ENCODE measurements around the gene THBD.

Gene THBD

GRCh38 chr20:22999756-23000155, 49.7 kb downstream of the THBD start:
- in situ Hi-C loops (cut with MboI; ENCODE audit: low sequenced_read_pairs, unreplicated experiment) = no loop called here
- TF ChIP-seq, protein P1, sequence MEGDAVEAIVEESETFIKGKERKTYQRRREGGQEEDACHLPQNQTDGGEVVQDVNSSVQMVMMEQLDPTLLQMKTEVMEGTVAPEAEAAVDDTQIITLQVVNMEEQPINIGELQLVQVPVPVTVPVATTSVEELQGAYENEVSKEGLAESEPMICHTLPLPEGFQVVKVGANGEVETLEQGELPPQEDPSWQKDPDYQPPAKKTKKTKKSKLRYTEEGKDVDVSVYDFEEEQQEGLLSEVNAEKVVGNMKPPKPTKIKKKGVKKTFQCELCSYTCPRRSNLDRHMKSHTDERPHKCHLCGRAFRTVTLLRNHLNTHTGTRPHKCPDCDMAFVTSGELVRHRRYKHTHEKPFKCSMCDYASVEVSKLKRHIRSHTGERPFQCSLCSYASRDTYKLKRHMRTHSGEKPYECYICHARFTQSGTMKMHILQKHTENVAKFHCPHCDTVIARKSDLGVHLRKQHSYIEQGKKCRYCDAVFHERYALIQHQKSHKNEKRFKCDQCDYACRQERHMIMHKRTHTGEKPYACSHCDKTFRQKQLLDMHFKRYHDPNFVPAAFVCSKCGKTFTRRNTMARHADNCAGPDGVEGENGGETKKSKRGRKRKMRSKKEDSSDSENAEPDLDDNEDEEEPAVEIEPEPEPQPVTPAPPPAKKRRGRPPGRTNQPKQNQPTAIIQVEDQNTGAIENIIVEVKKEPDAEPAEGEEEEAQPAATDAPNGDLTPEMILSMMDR (IDR thresholded peaks at IDR 0.05; ENCODE audit: borderline replicate concordance, control extremely low read depth, extremely low read depth, insufficient read depth, missing control alignments) = no peak
- DNase-seq (ENCODE audit: low spot score) = no peak

- TF ChIP-seq, protein P1 (IDR thresholded peaks at IDR 0.05; ENCODE audit: borderline replicate concordance, control extremely low read depth, extremely low read depth, insufficient read depth, missing control alignments) = no peak
- in situ Hi-C loops (cut with MboI; ENCODE audit: low sequenced_read_pairs, unreplicated experiment) = no loop called here
- no peak for DNase-seq (ENCODE audit: low spot score)
These were observed 51.0 kb downstream of the THBD start for GRCh38 chr20:22998476-22998875.

GRCh38 chr20:22995923-22996322, 53.5 kb downstream of the THBD start:
- DNase-seq (ENCODE audit: low spot score) = no peak
- TF ChIP-seq, protein P1 (IDR thresholded peaks at IDR 0.05; ENCODE audit: borderline replicate concordance, control extremely low read depth, extremely low read depth, insufficient read depth, missing control alignments) = no peak
- in situ Hi-C loops (cut with MboI; ENCODE audit: low sequenced_read_pairs, unreplicated experiment) = no loop called here

Measured in GM13976 (cell line).